Keratinocyte (primary cell): Measurements from ENCODE around the gene RBM26. TPM values are rescaled to one million over a fixed set of nuclear protein-coding genes. Genes with fewer than 3 reads are reported as not detected.
"Not testable (repeated sequence)": the region's sequence is repeated elsewhere in the genome, so short reads cannot be mapped to it uniquely, and the experiment has no call there.

Experiments
- DNase-seq: peaks from one replicate; pipeline ENCODE4 v3.0.0-alpha.2; 2011; ENCODE audit warnings: low read depth, missing footprints, low spot score
- FAIRE-seq: peaks from 2 replicates; lab custom pipeline; 2011; peaks lifted over from hg19 to GRCh38; lab: Jason Lieb, UNC
- H2AFZ ChIP-seq: 2 replicates; pipeline ENCODE4 v1.6.0; 2012; ENCODE audit warnings: low read length, control low read depth, inconsistent platforms; ENCODE audit not compliant: control insufficient read depth
- H3K27ac ChIP-seq: 2 replicates; pipeline ENCODE4 v1.5.1; 2011; ENCODE audit warnings: low read length; ENCODE audit not compliant: control insufficient read depth, insufficient read depth
- H3K27me3 ChIP-seq: 3 replicates; pipeline ENCODE4 v1.6.0; 2011; ENCODE audit warnings: low read length; ENCODE audit not compliant: control insufficient read depth, insufficient read depth; ENCODE audit errors: extremely low read depth
- H3K36me3 ChIP-seq, 2 experiments: 2 replicates in 1 of 2; 3 replicates in 1 of 2; pipeline ENCODE4 v1.5.1; 2011; ENCODE audit warnings: low read length in 2 of 2, mild to moderate bottlenecking in 1 of 2; ENCODE audit not compliant: control insufficient read depth in 2 of 2, insufficient read depth in 2 of 2; ENCODE audit errors: extremely low read depth in 1 of 2
- H3K4me1 ChIP-seq: 3 replicates; pipeline ENCODE4 v1.5.1; 2011; ENCODE audit warnings: low read length; ENCODE audit not compliant: control insufficient read depth, insufficient read depth; ENCODE audit errors: extremely low read depth
- H3K4me2 ChIP-seq: 3 replicates; pipeline ENCODE4 v1.6.0; 2011; ENCODE audit warnings: low read depth, low read length; ENCODE audit not compliant: control insufficient read depth, insufficient read depth; ENCODE audit errors: extremely low read depth
- H3K4me3 ChIP-seq, 3 experiments: fragments of 200-600 bp in 1 of 3; sonication (generic) in 1 of 3; 2 replicates in 2 of 3; 3 replicates in 1 of 3; pipeline ENCODE4 v1.5.1; 2011 to 2016; ENCODE audit warnings: low read length in 3 of 3, mild to moderate bottlenecking in 3 of 3, control low read depth in 2 of 3, inconsistent platforms in 1 of 3, low read depth in 1 of 3, mixed read lengths in 1 of 3, mixed run types in 1 of 3, moderate library complexity in 1 of 3; ENCODE audit not compliant: control insufficient read depth in 2 of 3, insufficient read depth in 2 of 3; ENCODE audit errors: extremely low read depth in 1 of 3
- H3K79me2 ChIP-seq: 2 replicates; pipeline ENCODE4 v1.6.0; 2012; ENCODE audit warnings: low read length; ENCODE audit not compliant: control insufficient read depth, insufficient read depth
- H3K9ac ChIP-seq: 3 replicates; pipeline ENCODE4 v1.6.0; 2011; ENCODE audit warnings: low read length; ENCODE audit not compliant: control insufficient read depth, insufficient read depth; ENCODE audit errors: extremely low read depth
- H3K9me1 ChIP-seq: 3 replicates; pipeline ENCODE4 v1.6.0; 2011; ENCODE audit warnings: low read length; ENCODE audit not compliant: control insufficient read depth, insufficient read depth; ENCODE audit errors: extremely low read depth
- H3K9me3 ChIP-seq: 2 replicates; pipeline ENCODE4 v1.5.1; 2012; ENCODE audit warnings: low read depth, low read length; ENCODE audit not compliant: control insufficient read depth
- H4K20me1 ChIP-seq: 3 replicates; pipeline ENCODE4 v1.6.0; 2011; ENCODE audit warnings: low read length; ENCODE audit not compliant: control insufficient read depth, insufficient read depth; ENCODE audit errors: extremely low read depth
- CTCF ChIP-seq, 3 experiments: IDR thresholded peaks in 1 of 3; conservative IDR thresholded peaks in 1 of 3; optimal IDR thresholded peaks in 1 of 3; 2 replicates in 2 of 3; 3 replicates in 1 of 3; pipeline versions ENCODE3 to v1.5.1; 2011; ENCODE audit warnings: low read length in 3 of 3, mild to moderate bottlenecking in 3 of 3, moderate library complexity in 2 of 3, control low read depth in 1 of 3, inconsistent platforms in 1 of 3; ENCODE audit not compliant: insufficient read depth in 2 of 3; ENCODE audit errors: extremely low read depth in 1 of 3
- EZH2 ChIP-seq: IDR thresholded peaks from one replicate; pipeline ENCODE4 v1.6.1; 2012; ENCODE audit warnings: inconsistent platforms, mild to moderate bottlenecking, low read length, moderate library complexity
- dilution Hi-C: fragments of 300-500 bp; cut with MboI; formaldehyde crosslinking; loops from one replicate; pipeline ENCODE4 v1.7.0; 2020; ENCODE audit warnings: low sequenced_read_pairs; ENCODE audit not compliant: extremely low pct_ligation_motif_present
- polyA plus RNA-seq, 5 experiments: library from polyadenylated mRNA; depleted of rRNA in 3 of 5; stranded (reverse) in 3 of 5; stranded (forward) in 1 of 5; unstranded in 1 of 5; fragments of >200 nt; gene quantifications; 1 replicate in 1 of 5; 2 replicates in 3 of 5; 3 replicates in 1 of 5; pipeline versions ENCODE4 v1.2.1 to v1.2.3, GENCODE V29; 2011 to 2012; ENCODE audit warnings: missing spikeins in 2 of 5, low read depth in 1 of 5, low replicate concordance in 1 of 5

The RBM26 gene
- polyA plus RNA-seq, 1 donor (not counting 4 experiments of a cell fraction or from before 2014, with no cell fraction given) = 28.4 TPM

- H3K4me1 ChIP-seq = no peaks in the 10 kb centered on the region
- no peak for FAIRE-seq
- peaks cover 7 to 17% of the 10 kb centered on the region in 2 experiments for H3K36me3 ChIP-seq
- no peaks in the 10 kb centered on the region for H3K9me3 ChIP-seq
- no peaks in the 10 kb centered on the region for H3K79me2 ChIP-seq
- no peak overlapping the region for H2AFZ ChIP-seq
- TF ChIP-seq CTCF (optimal IDR thresholded peaks at IDR 0.05 in 1 of 3, IDR thresholded peaks at IDR 0.05 in 1 of 3, conservative IDR thresholded peaks at IDR 0.05 in 1 of 3; ENCODE audit: extremely low read depth in 1 of 3, insufficient read depth in 2 of 3, low read length in 3 of 3) = no peak
- no peak for TF ChIP-seq EZH2
- H3K9me1 ChIP-seq = no peaks in the 10 kb centered on the region
- dilution Hi-C loops = no loop called here
- no peaks in the 10 kb centered on the region for H4K20me1 ChIP-seq
- H3K4me3 ChIP-seq = no peak overlapping the region
- DNase-seq = no peak
- H3K27ac ChIP-seq = no peak overlapping the region
- no peak overlapping the region for H3K4me2 ChIP-seq
- no peaks in the 10 kb centered on the region for H3K27me3 ChIP-seq
- no peak overlapping the region for H3K9ac ChIP-seq
Measured at GRCh38 chr13:79352107-79352506, 53.9 kb downstream of the RBM26 start.

GRCh38 chr13:79349608-79350007, 56.4 kb downstream of the RBM26 start:
- H3K9me3 ChIP-seq, H3K9ac ChIP-seq, H2AFZ ChIP-seq, FAIRE-seq, H3K4me2 ChIP-seq, H3K9me1 ChIP-seq, DNase-seq, H3K79me2 ChIP-seq, H3K27me3 ChIP-seq, dilution Hi-C loops, H3K4me1 ChIP-seq, H4K20me1 ChIP-seq, H3K4me3 ChIP-seq, H3K27ac ChIP-seq: not testable (repeated sequence)
- H3K36me3 ChIP-seq = peaks cover 5 to 12% of the 10 kb centered on the region in 2 experiments

GRCh38 chr13:79349011-79349410, 57.0 kb downstream of the RBM26 start:
- Histone ChIP-seq H3K9me1 (no peaks in the 10 kb centered on the region), H3K79me2 (no peaks in the 10 kb centered on the region), H4K20me1 (no peaks in the 10 kb centered on the region), H3K9me3 (no peaks in the 10 kb centered on the region), H3K4me3 (no peak overlapping the region), H3K9ac (no peak overlapping the region), H3K36me3 (peaks cover 3 to 8% of the 10 kb centered on the region in 2 experiments), H3K27me3 (no peaks in the 10 kb centered on the region), H2AFZ (no peak overlapping the region), H3K4me1 (no peaks in the 10 kb centered on the region), H3K4me2 (no peak overlapping the region), H3K27ac (no peak overlapping the region)
- dilution Hi-C loops = no loop called here
- DNase-seq (no peak), FAIRE-seq (no peak)
- TF ChIP-seq CTCF (optimal IDR thresholded peaks at IDR 0.05 in 1 of 3, IDR thresholded peaks at IDR 0.05 in 1 of 3, conservative IDR thresholded peaks at IDR 0.05 in 1 of 3; ENCODE audit: extremely low read depth in 1 of 3, insufficient read depth in 2 of 3, low read length in 3 of 3) (no peak), EZH2 (no peak)
